GM15510 (cell line): ENCODE measurements around the gene INPP4B.

Source experiments
- POLR2A ChIP-seq: IDR thresholded peaks from 3 replicates; pipeline ENCODE4 v1.6.1; 2011; ENCODE audit warnings: borderline replicate concordance; ENCODE audit not compliant: insufficient read length; ENCODE audit errors: extremely low read depth

The INPP4B gene

GRCh38 chr4:142845293-142846107, 601 bp downstream of the INPP4B start:
- TF ChIP-seq POLR2A = no peak

- no peak for TF ChIP-seq POLR2A
Observed at GRCh38 chr4:142844782-142845181, 1.3 kb downstream of the INPP4B start.

- TF ChIP-seq POLR2A = no peak
Observed at GRCh38 chr4:142840516-142841123, 5.5 kb downstream of the INPP4B start.

- no peak for TF ChIP-seq POLR2A
Observed at GRCh38 chr4:142838778-142839177, 7.3 kb downstream of the INPP4B start.

- TF ChIP-seq POLR2A = no peak
Observed at GRCh38 chr4:142832022-142832421, 14.1 kb downstream of the INPP4B start.

- no peak for TF ChIP-seq POLR2A
Observed at GRCh38 chr4:142826503-142827241, 19.4 kb downstream of the INPP4B start.

GRCh38 chr4:142824368-142824767, 21.7 kb downstream of the INPP4B start:
- TF ChIP-seq POLR2A = no peak

- no peak for TF ChIP-seq POLR2A
Observed at GRCh38 chr4:142823796-142824195, 22.3 kb downstream of the INPP4B start.

GRCh38 chr4:142818476-142818875, 27.6 kb downstream of the INPP4B start:
- TF ChIP-seq POLR2A = no peak

- TF ChIP-seq POLR2A = no peak
Observed at GRCh38 chr4:142818031-142818430, 28.1 kb downstream of the INPP4B start.

GRCh38 chr4:142817442-142817841, 28.7 kb downstream of the INPP4B start:
- no peak for TF ChIP-seq POLR2A

GRCh38 chr4:142815834-142816233, 30.3 kb downstream of the INPP4B start:
- no peak for TF ChIP-seq POLR2A

- no peak for TF ChIP-seq POLR2A
Observed at GRCh38 chr4:142813388-142813787, 32.7 kb downstream of the INPP4B start.

- no peak for TF ChIP-seq POLR2A
Observed at GRCh38 chr4:142812091-142812490, 34.0 kb downstream of the INPP4B start.

- no peak for TF ChIP-seq POLR2A
Observed at GRCh38 chr4:142811034-142811433, 35.1 kb downstream of the INPP4B start.
